B cell (primary cell): ENCODE measurements around the gene ZBTB16.

Experiments
- EZH2 ChIP-seq: IDR thresholded peaks from 2 replicates; pipeline ENCODE4 v1.6.1; 2012; ENCODE audit warnings: borderline replicate concordance, low read depth, mild to moderate bottlenecking, moderate library complexity, low read length; ENCODE audit not compliant: insufficient read depth, poor library complexity, severe bottlenecking
- TF ChIP-seq, protein P1 (sequence below): fragments of 200-600 bp; IDR thresholded peaks from one replicate; pipeline ENCODE4 v1.8.0; 2022; ENCODE audit warnings: antibody characterized with exemption, mild to moderate bottlenecking

DNA sequence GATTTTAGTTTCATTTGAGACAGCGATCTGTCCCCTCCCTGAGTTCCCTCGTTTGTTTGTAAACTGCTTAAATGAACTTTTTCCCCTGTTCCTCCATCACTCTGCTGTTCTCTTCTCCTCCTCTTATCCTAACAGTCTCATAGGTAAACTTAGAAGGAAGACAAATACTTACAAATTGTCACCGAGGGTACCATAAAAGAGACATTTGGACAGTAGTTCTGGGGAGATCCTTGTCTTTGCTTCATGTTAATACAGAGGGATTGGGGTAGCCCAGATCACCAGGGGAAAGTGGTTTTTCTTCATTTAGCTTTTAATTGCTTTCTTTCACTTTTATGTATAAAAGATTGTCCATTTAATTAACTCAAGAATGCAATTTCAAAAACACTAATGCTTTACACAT lies 46.1 kb downstream of the ZBTB16 start:
- TF ChIP-seq EZH2: no peak
- TF ChIP-seq, protein P1, sequence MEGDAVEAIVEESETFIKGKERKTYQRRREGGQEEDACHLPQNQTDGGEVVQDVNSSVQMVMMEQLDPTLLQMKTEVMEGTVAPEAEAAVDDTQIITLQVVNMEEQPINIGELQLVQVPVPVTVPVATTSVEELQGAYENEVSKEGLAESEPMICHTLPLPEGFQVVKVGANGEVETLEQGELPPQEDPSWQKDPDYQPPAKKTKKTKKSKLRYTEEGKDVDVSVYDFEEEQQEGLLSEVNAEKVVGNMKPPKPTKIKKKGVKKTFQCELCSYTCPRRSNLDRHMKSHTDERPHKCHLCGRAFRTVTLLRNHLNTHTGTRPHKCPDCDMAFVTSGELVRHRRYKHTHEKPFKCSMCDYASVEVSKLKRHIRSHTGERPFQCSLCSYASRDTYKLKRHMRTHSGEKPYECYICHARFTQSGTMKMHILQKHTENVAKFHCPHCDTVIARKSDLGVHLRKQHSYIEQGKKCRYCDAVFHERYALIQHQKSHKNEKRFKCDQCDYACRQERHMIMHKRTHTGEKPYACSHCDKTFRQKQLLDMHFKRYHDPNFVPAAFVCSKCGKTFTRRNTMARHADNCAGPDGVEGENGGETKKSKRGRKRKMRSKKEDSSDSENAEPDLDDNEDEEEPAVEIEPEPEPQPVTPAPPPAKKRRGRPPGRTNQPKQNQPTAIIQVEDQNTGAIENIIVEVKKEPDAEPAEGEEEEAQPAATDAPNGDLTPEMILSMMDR: no peak
